ENCODE measurements around the gene VSIR. TPM values are rescaled to one million over a fixed set of nuclear protein-coding genes. Genes with fewer than 3 reads are reported as not detected.

VSIR gene
- total and polyA plus RNA-seq, 8 donors = 14.2 to 103 (median 16.2) TPM

DNA sequence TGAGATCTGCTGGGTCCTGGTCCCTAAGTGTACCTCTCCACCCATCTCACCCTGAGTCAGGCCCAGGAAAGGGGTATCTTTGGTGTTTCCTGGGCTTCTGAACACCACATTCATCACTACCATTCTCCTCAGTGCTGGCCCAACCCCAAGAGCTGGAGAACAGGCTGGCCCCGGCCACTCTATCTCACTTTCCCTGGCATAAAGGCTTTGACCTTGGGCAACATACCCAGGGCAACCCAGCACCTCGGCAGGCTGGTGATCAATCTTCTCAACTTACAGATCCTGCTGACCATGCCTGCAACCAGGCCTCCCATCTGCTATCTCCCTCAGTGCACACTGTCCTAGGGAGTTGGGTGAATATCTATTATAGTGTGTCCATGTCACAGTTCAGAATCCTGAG lies 2.1 kb downstream of the VSIR start:
- TF ChIP-seq POLR2A (IDR thresholded peaks at IDR 0.05) = no peak
- TF ChIP-seq POLR2AphosphoS5 (IDR thresholded peaks at IDR 0.05) = no peak
- TF ChIP-seq EP300 (IDR thresholded peaks at IDR 0.05) = no peak
- TF ChIP-seq, protein P1, sequence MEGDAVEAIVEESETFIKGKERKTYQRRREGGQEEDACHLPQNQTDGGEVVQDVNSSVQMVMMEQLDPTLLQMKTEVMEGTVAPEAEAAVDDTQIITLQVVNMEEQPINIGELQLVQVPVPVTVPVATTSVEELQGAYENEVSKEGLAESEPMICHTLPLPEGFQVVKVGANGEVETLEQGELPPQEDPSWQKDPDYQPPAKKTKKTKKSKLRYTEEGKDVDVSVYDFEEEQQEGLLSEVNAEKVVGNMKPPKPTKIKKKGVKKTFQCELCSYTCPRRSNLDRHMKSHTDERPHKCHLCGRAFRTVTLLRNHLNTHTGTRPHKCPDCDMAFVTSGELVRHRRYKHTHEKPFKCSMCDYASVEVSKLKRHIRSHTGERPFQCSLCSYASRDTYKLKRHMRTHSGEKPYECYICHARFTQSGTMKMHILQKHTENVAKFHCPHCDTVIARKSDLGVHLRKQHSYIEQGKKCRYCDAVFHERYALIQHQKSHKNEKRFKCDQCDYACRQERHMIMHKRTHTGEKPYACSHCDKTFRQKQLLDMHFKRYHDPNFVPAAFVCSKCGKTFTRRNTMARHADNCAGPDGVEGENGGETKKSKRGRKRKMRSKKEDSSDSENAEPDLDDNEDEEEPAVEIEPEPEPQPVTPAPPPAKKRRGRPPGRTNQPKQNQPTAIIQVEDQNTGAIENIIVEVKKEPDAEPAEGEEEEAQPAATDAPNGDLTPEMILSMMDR (IDR thresholded peaks at IDR 0.05) = no peak
- no peaks in the 10 kb centered on the region for H3K27me3 ChIP-seq
- DNase-seq = peak in 1 of 2 donors; percentile 39
- H3K4me1 ChIP-seq = peaks cover 78 to 97% (median 87%) of the 10 kb centered on the region in 4 donors
- peak overlapping the region; percentile 58 to 85 (median 74) for H3K4me3 ChIP-seq
- no peaks in the 10 kb centered on the region for H3K9me3 ChIP-seq
- 21 to 48% (median 29%) methylated on average over 2 of the region's 2 CpGs for WGBS, 5 donors
- no peaks in the 10 kb centered on the region for H3K36me3 ChIP-seq
- peak overlapping the region; percentile 88 to 93 (median 90) for H3K27ac ChIP-seq
- intact Hi-C loops (cut with DNase I; ENCODE audit: low total_unique reads) = no loop called here

DNA sequence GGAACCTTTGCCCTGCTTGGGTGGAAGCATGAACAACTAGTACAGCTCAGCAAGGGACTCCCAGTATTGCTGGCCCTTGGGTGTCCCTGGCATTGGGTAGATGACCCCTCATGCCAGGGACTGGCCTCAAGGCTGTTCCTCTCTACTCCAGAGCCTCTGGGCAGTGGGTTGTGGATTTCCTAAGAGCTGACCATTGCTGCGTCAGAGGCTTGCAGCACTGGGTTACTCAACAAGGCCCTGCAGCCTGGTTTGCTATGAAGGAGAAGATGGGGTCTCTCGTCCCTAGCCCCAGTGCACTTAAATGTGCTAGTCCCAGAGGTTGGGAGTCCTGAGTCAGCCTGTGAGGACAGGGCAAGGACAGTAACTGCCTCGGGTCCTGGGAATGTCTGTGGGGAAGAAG lies 2.5 kb downstream of the VSIR start:
- Histone ChIP-seq H3K36me3 (no peaks in the 10 kb centered on the region), H3K4me1 (peaks cover 82 to 97% (median 91%) of the 10 kb centered on the region in 4 donors), H3K27ac (peak overlapping the region; percentile 88 to 93 (median 90)), H3K4me3 (peak overlapping the region in 3 of 4 donors; percentile 58 to 77 (median 70)), H3K9me3 (no peaks in the 10 kb centered on the region), H3K27me3 (no peaks in the 10 kb centered on the region)
- WGBS, 5 donors = 79 to 88% (median 83%) methylated on average over 3 of the region's 3 CpGs
- TF ChIP-seq POLR2AphosphoS5 (IDR thresholded peaks at IDR 0.05) (peak in 1 of 3 donors; percentile 17), POLR2A (IDR thresholded peaks at IDR 0.05) (no peak)
- DNase-seq = peak in 1 of 2 donors; percentile 44
- intact Hi-C loops (cut with DNase I; ENCODE audit: low total_unique reads) = no loop called here

DNA sequence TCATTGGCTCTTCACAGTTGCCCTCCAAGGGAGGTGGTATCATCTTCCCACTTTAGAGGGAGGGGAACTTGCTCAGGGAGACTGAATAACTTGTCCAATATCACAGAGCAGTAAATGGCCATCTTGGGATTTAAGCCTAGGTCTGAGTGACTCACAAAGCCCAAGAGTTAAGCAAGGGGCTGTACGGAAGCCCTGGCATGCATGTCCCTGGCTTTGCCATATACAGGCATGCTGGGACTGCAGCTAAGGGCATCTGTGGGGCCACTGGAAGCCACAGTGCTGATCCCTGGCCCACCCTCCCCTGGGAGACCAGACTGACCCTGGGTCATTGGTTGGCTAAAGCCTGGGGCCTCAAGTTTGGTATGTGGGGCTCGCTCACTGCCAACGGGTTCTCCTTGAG lies 3.1 kb downstream of the VSIR start:
- Histone ChIP-seq H3K36me3 (no peaks in the 10 kb centered on the region), H3K27ac (peak overlapping the region; percentile 88 to 93 (median 90)), H3K27me3 (no peaks in the 10 kb centered on the region), H3K9me3 (no peaks in the 10 kb centered on the region), H3K4me3 (peak overlapping the region in 3 of 4 donors; percentile 5 to 70 (median 58)), H3K4me1 (peaks cover 88 to 98% (median 95%) of the 10 kb centered on the region in 4 donors)
- WGBS, 5 donors = 86 to 94% (median 92%) methylated on average over 2 to 3 of the region's 3 CpGs
- no peak for DNase-seq
- intact Hi-C loops (cut with DNase I; ENCODE audit: low total_unique reads) = no loop called here
- TF ChIP-seq, protein P1 (IDR thresholded peaks at IDR 0.05) = no peak
- TF ChIP-seq POLR2AphosphoS5 (IDR thresholded peaks at IDR 0.05) = no peak
- no peak for TF ChIP-seq EP300 (IDR thresholded peaks at IDR 0.05)
- no peak for TF ChIP-seq POLR2A (IDR thresholded peaks at IDR 0.05)

DNA sequence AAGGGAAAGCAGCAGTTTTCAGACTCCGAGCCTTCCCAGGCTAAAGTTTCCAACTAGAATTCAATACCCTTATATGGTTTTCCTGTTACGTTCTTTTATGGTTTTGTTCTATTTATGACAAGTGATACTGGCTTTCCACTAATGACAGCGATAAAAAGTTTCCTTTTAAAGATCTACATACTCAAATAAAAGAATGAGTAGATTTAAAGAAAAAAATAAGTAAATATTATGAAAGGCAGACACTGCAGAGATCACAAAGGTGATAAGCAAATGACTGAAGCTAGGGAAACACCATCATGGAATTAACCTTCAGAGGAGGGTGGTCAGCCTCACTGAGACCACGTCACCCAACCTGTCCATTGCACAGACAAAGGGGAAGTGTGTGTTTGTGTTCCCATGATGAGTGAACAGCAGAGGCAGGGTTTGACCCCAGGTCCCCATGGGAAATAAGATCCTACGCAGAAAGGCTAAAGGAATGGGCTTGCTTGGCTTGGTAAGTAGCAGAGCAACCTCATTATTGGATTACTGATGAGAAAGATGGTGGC lies 4.0 kb downstream of the VSIR start:
- peaks cover 91 to 98% (median 96%) of the 10 kb centered on the region in 4 donors for H3K4me1 ChIP-seq
- peaks cover 0 to 6% (median 0%) of the 10 kb centered on the region in 4 donors for H3K36me3 ChIP-seq
- peak overlapping the region; percentile 39 to 93 (median 90) for H3K27ac ChIP-seq
- TF ChIP-seq EP300 (IDR thresholded peaks at IDR 0.05) (no peak), POLR2AphosphoS5 (IDR thresholded peaks at IDR 0.05) (no peak)
- intact Hi-C loops (cut with DNase I; ENCODE audit: low total_unique reads) = no loop called here
- H3K9me3 ChIP-seq = no peaks in the 10 kb centered on the region
- H3K27me3 ChIP-seq = no peaks in the 10 kb centered on the region
- DNase-seq = no peak
- WGBS, 5 donors = 41 to 68% (median 56%) methylated on average over 5 of the region's 5 CpGs
- peak overlapping the region in 3 of 4 donors; percentile 12 to 70 (median 58) for H3K4me3 ChIP-seq

DNA sequence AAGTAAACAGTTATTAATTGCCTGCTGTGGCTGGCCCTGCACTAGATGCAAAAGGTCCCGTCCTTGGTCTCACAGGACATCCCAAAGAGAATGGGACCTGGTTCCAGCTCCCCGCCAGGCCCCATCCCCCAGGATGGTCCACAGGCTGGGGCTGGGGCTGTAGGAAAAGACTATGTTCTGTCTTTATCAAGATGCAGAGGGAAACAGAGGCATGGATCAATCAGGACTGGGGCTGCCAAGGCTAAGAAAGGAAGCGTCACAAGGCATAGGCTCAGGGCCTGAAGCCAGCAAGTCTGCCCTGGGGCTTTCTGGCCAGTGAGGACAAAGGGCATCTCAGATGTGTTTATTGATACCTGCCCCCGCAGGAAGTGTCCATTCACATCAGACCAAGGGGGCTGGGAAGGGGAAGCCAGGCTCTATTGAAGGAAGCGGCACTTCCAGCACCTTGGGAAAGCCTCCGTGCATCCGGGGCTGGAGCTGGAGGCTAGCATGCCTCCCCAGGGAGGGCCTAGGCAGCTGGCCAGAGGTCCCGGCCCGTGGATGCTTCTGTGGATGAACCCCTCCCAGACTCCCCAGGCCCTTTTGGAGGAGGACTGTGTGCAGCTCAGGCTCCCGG lies 5.8 kb downstream of the VSIR start:
- intact Hi-C loops (cut with DNase I; ENCODE audit: low total_unique reads) = no loop called here
- TF ChIP-seq EP300 (IDR thresholded peaks at IDR 0.05) = no peak
- TF ChIP-seq, protein P1 (IDR thresholded peaks at IDR 0.05) = no peak
- no peak for TF ChIP-seq POLR2A (IDR thresholded peaks at IDR 0.05)
- peak in 1 of 3 donors; percentile 14 for TF ChIP-seq POLR2AphosphoS5 (IDR thresholded peaks at IDR 0.05)
- Histone ChIP-seq H3K27ac (peak overlapping the region; percentile 83 to 93 (median 90)), H3K4me1 (peaks cover 79 to 100% (median 95%) of the 10 kb centered on the region in 4 donors), H3K4me3 (peak overlapping the region in 2 of 4 donors; percentile 0 to 4), H3K36me3 (peaks cover 0 to 15% (median 6%) of the 10 kb centered on the region in 4 donors), H3K27me3 (no peaks in the 10 kb centered on the region), H3K9me3 (no peaks in the 10 kb centered on the region)
- WGBS, 5 donors = 30 to 41% (median 39%) methylated on average over 5 to 10 of the region's 10 CpGs
- peak in 1 of 2 donors; percentile 72 for DNase-seq
